ENCODE results near the gene IL2RA. TPM values are rescaled to one million over a fixed set of nuclear protein-coding genes. Genes with fewer than 3 reads are reported as not detected.

Gene IL2RA
- total and polyA plus RNA-seq, 9 of the 15 experiments (the other 6 are each of a cell fraction or from before 2014, with no cell fraction given) = 0.95 TPM; not detected in 8

GRCh38 chr10:5981529-5981928, 80.6 kb downstream of the IL2RA start (continued):
- no peak for TF ChIP-seq BCLAF1 (IDR thresholded peaks at IDR 0.05; ENCODE audit: borderline replicate concordance in 1 of 2, control insufficient read depth in 1 of 2, low read depth in 2 of 2, low read length in 1 of 2)
- no peak for TF ChIP-seq ZNF384 (IDR thresholded peaks at IDR 0.05; ENCODE audit: low read depth, low read length)
- peak; percentile 71 for TF ChIP-seq EP300 (IDR thresholded peaks at IDR 0.05; ENCODE audit: low read length)

GRCh38 chr10:5978230-5978489, 84.0 kb downstream of the IL2RA start:
- Histone ChIP-seq H4K20me1 (replicated peaks; ENCODE audit: control insufficient read depth, insufficient read depth, low read length) (no peaks in the 10 kb centered on the region), H3K79me2 (ENCODE audit: control insufficient read depth, insufficient read depth, low read length) (peaks cover 34% of the 10 kb centered on the region), H2AFZ (ENCODE audit: low read depth, low read length) (peak overlapping the region; percentile 98), H3K4me3 (peak overlapping the region; percentile 82), H3K36me3 (ENCODE audit: control insufficient read depth, insufficient read depth, low read length) (no peaks in the 10 kb centered on the region), H3K9me1 (ENCODE audit: control insufficient read depth, insufficient read depth, low read length) (no peaks in the 10 kb centered on the region), H3K27me3 (ENCODE audit: control insufficient read depth in 2 of 2, insufficient read depth in 2 of 2, low read length in 2 of 2) (no peaks in the 10 kb centered on the region), H3K9me3 (replicated peaks; ENCODE audit: control insufficient read depth, insufficient read depth, low read depth, low read length) (no peaks in the 10 kb centered on the region), H3K4me2 (ENCODE audit: insufficient read depth, low read length) (peak overlapping the region; percentile 91), H3K9ac (ENCODE audit: insufficient read depth in 1 of 2, low read depth in 2 of 2, low read length in 2 of 2) (peak overlapping the region; percentile 80 to 98; a peak in 3 of 4 replicates), H3K27ac (ENCODE audit: extremely low read depth, low read depth, low read length) (no peak overlapping the region), H3K4me1 (replicated peaks in 1 of 2; ENCODE audit: control insufficient read depth in 2 of 2, insufficient read depth in 2 of 2, low read length in 2 of 2) (peaks cover 15 to 32% of the 10 kb centered on the region in 2 experiments; a peak in 4 of 5 replicates)
- BruUV-seq (replicated peaks) = no TSS peak
- 30% methylated on average over 6 of the region's 6 CpGs for WGBS (ENCODE audit: insufficient coverage, low coverage, missing lambda C conversion rate)
- intact Hi-C loops (cut with micrococcal nuclease) = no loop called here
- POLR2A ChIA-PET = interaction anchor here (0.6 to 1.2 kb wide), 5 partner anchors 9 to 58 kb away, joined by 3 to 4 read pairs (median 3); no protein-coding TSS in a partner anchor
- DNase-seq (ENCODE audit: extremely low read depth in 1 of 4, low spot score in 3 of 4) = no peak
- CTCF ChIA-PET (ENCODE audit: low intra/inter-chr PET ratio) = interaction anchor here (0.8 kb wide), 1 partner anchor 111 kb away, joined by 3 read pairs; the partner anchor contains the start of gene RBM17
- TF ChIP-seq CCNT2 (IDR thresholded peaks at IDR 0.05; ENCODE audit: borderline replicate concordance, extremely low read depth, insufficient read length, low read depth, low read length) (no peak), HLTF (IDR thresholded peaks at IDR 0.05) (no peak), POLR3A (IDR thresholded peaks at IDR 0.05; ENCODE audit: borderline replicate concordance, extremely low read depth, insufficient read depth, insufficient read length) (no peak), ZNF561 (CRISPR knock-in tag; conservative IDR thresholded peaks at IDR 0.05) (no peak)
- no peak for FAIRE-seq
- in situ Hi-C loops (cut with MboI) = no loop called here
- no peak for ATAC-seq
